ENCODE results near the gene GPR39.

GRCh38 chr2:132597831-132598230 lies 181.2 kb downstream of the GPR39 start:
- no peak for TF ChIP-seq CTCF (IDR thresholded peaks at IDR 0.05)
- no peak for TF ChIP-seq POLR2A (IDR thresholded peaks at IDR 0.05)
- TF ChIP-seq EP300 (IDR thresholded peaks at IDR 0.05), result no peak
